Activated CD4-positive, alpha-beta T cell treated with anti-CD3 and anti-CD28 coated beads, Interleukin-2, Interleukin-4, amounts not matched to agents 100 ng/mL and 50 ng/mL, durations not matched to agents 16 hours and 8 hours (primary cell): ENCODE measurements around the gene RP9.
"Not testable (repeated sequence)": the region's sequence is repeated elsewhere in the genome, so short reads cannot be mapped to it uniquely, and the experiment has no call there.

Source experiments
- DNase-seq: peaks from one replicate; pipeline ENCODE4 v3.0.0-alpha.2; 2020; ENCODE audit warnings: low spot score

Gene RP9

GRCh38 chr7:33101906-33102305 is 7.3 kb downstream of the RP9 start:
- DNase-seq, result no peak

- no peak for DNase-seq
Measured at GRCh38 chr7:33100770-33101169, 8.4 kb downstream of the RP9 start.

DNA sequence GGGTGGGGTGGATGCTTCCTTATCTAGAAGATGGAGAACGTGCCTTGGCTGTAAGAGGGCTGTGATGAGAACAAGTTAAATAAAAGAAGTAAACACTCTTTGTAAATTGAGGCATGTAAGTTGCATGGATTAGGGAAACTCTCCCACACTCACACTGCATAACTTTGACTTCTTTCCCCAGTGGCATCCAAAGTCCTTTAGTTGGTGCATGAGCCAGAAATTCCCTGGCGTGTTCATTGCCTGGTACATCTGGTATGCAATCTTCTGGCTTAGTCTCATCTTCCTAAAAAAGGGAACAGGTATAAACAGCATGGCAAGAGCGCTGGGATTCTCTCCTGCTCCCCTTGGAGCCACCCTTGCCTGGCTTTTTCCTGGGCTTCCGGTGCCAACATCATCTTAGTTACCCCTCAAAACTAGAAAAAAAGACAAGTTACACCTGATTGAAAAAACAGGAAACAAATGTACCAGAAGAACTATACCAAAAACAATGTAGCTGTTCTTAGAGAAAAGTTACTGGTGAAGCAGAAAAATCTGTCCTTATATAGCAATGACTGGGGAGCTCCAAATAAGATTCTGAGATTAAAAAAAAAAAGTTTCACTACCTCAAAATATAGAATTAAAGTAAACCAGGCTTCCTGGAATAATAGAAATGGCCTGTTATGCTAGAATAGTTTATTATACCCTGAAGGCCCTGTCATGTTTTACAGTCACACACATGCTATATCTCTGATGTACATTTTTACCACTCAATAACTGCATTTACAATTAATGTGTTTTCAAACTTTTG is 9.9 kb downstream of the RP9 start:
- DNase-seq, result no peak

DNA sequence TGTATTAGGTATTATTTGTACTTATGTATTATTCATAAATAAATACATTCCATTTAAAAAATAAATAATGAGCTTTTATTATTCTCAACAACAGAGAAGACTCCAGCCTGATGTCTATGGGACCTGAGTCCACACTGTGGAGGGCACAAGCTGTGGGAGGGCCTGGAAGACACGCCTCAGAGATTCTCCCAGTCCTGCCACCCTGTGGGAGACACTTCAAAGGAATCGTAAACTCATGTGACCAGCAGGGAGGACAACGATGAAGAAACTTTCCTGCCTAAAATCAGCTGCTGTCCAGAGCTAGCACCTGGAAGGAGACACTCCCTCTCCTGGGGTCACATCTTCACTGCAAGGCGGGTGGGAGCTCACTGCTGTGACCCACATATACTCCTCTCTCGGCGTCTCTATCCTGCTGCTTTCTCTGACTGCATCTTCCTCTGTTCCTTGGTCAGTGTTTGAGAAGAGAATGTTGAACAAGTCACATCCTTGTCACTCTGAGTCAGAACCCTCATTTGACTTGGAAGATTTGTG is 14.4 kb downstream of the RP9 start:
- not testable (repeated sequence) for DNase-seq

- DNase-seq, result no peak
Measured at GRCh38 chr7:33093266-33093665, 15.9 kb downstream of the RP9 start.

DNA sequence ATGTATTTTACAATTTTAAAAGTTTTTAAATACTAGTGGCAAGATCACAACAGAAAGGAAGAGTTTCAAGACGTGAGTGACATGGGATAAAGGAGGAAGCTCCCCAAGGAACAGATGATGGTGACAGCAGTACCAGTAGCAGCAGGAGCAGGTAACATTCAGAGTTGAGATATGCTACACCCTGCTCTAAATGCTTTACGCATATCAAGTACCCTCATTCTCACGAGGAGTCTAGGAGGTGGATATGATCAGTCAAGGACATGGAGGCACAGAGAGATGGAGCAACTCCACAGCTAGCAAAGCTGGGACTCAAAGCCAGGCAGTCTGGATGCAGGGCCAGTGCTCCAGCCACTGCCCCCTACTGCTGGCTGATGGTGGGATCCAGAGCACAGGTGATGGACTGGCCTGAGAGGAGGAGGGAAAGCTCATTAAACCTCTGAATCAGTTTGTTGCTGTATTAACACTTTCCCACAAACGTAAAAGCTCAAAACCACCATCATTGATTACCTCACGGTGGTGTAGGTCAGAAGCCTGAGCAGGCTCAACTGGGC is 17.5 kb downstream of the RP9 start:
- DNase-seq, result no peak

GRCh38 chr7:33091111-33091531 is 18.1 kb downstream of the RP9 start:
- DNase-seq, result no peak

GRCh38 chr7:33089142-33089541 is 20.1 kb downstream of the RP9 start:
- no peak for DNase-seq

- DNase-seq, result no peak
Measured at GRCh38 chr7:33087858-33088257, 21.3 kb downstream of the RP9 start.

- no peak for DNase-seq
Measured at GRCh38 chr7:33087356-33087755, 21.8 kb downstream of the RP9 start.

DNA sequence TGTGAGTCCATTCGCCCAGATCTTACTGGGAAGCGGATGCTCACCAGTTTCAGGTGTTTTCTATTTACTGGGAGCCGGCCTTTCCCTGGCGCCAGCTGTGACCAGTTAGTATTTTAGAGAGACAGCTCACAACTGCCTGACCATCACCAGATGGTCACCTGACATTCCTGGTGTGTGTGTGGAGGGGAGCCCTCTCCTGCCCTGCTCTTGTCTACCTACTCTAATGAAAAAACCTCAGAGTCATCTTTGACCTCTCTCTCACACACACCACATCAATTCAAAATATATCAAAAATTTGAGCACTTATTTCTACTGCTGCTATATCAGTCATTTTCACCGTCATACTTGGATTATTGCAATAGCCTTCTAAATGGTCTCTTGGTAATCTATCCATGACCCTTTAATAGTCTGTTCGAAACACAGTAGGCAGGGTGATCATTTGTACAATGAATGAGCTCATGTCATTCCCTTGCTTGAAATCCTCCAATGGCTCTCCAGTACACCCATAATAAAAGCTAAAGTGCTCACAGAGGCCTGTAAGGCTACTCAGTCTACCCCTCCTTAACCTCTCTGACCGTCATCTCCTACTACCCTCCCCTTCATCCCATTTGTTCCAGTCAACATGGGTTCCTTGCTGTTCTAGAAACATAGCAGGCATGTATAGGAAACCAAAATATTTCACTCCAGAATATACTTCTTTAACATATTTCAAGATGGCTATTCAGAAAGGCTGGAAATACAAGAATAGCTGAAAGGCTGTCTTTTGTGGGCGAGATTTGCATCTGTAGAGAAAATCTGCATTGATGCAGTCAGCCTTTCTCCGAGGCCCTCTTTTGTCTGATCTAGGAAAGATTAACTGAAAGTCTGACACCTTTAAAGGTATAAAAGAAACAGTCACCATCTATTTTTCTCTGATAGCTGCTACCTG is 29.2 kb downstream of the RP9 start:
- DNase-seq, result no peak

GRCh38 chr7:33079096-33079495 is 30.1 kb downstream of the RP9 start:
- DNase-seq, result no peak

DNA sequence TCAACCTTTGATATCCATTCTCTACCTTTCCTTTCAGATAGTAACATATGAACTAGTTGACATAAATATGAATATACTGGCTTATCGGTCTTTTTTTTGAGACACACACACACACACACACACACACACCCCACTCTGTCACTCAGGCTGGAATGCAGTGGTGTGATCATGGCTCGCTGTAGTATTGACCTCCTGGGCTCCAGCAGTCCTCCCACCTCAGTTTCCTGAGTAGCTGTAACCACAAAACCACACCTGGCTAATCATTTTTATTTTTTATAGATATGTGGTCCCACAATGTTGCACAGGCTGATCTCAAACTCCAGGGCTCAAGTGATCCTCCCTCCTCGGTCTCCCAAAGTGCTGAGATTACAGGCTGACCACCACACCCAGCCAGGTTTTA is 32.5 kb downstream of the RP9 start:
- no peak for DNase-seq

- DNase-seq, result no peak
Measured at GRCh38 chr7:33075818-33076518, 33.2 kb downstream of the RP9 start.

DNA sequence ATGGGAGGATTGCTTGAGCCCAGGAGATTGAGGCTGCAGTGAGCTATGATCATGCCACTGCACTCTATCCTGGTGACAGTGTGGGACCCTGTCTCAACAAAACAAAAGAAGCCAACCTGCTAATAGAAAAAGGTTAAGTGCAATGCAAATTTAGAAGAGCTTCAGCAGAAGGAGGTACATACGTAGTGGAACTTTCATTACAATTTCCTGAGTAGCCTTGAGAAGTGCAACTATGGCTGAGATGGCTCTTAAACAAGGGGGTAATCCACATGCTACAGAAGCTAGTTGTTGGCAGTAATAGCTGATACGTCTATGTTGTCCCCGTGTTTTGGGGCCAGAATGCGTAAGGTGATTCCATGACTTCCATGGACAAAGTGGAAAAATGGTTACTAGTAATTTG is 36.0 kb downstream of the RP9 start:
- no peak for DNase-seq

DNA sequence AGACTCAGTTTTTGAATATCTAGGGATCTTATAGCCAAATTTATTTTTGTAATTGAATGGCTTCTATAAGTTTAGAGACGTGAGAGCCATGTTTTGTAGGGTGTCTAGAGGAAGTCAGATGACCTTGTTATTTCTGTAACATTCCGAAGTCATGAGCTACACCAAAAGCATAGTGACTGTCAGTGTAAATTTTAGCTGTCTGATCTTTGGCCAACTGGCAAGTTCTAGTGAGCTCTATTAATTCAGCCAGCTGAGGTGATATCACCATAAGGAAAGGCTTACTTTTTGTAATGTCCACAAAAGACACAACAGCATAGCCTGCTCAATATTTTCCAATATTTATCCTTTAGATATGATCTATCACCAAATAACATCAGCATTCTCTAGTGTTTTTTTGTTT is 36.7 kb downstream of the RP9 start:
- no peak for DNase-seq

DNA sequence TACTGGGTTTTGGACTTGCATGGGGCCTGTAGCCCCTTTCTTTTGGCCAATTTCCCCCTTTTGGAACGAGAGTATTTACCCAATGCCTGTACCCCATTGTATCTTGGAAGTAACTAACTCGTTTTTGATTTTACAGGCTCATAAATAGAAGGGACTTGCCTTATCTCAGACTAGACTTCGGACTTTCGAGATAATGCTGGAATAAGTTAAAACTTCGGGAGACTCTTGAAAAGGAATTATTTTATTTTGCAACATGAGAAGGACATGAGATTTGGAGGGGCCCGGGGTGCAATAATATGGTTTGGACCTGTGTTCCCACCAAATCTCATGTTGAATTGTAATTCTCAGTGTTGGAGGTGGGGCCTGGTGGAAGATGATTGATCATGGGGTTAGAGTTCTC is 38.4 kb downstream of the RP9 start:
- DNase-seq, result no peak

DNA sequence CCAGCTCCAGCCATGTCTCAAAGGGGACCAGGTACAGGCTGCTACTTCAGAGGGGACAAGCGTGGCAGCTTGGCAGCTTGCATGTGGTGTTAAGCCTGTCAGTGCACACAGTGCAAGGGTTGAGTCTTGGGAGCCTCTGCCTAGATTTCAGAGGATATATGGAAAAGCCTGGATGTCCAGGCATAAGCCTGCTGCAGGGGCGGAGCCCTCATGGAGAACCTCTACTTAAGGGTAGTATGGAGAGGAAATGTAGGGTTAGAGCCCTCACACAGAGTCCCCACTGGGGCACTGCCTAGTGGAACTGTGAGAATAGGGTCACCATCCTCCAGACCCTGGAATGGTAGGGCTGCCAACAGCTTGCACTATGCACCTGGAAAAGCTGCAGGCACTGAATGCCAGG is 38.9 kb downstream of the RP9 start:
- DNase-seq, result no peak

- no peak for DNase-seq
Measured at GRCh38 chr7:33067921-33068320, 41.3 kb downstream of the RP9 start.

DNA sequence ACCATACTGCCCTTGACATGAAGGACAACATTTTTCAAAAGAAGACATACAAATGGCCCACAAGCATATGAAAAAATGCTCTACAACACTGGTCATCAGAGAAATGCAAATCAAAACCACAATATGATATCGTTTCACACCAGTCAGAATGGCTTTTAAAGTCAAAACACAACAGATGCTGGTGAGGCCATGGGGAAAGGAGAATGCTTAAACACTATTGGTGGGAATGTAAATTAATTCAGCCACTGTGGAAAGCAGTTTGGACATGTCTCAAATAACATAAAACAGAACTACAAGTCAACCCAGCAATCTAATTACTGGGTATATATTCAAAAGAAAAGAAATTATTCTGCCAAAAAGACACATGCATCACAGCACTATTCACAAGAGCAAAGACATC is 42.4 kb downstream of the RP9 start:
- DNase-seq, result no peak

- no peak for DNase-seq
Measured at GRCh38 chr7:33065981-33066380, 43.2 kb downstream of the RP9 start.
